ENCODE measurements around the gene CFAP45. TPM values are rescaled to one million over a fixed set of nuclear protein-coding genes. Genes with fewer than 3 reads are reported as not detected.

Gene CFAP45
- total RNA-seq, 2 experiments from 2014 or later: 0.98 to 1.1 TPM

DNA sequence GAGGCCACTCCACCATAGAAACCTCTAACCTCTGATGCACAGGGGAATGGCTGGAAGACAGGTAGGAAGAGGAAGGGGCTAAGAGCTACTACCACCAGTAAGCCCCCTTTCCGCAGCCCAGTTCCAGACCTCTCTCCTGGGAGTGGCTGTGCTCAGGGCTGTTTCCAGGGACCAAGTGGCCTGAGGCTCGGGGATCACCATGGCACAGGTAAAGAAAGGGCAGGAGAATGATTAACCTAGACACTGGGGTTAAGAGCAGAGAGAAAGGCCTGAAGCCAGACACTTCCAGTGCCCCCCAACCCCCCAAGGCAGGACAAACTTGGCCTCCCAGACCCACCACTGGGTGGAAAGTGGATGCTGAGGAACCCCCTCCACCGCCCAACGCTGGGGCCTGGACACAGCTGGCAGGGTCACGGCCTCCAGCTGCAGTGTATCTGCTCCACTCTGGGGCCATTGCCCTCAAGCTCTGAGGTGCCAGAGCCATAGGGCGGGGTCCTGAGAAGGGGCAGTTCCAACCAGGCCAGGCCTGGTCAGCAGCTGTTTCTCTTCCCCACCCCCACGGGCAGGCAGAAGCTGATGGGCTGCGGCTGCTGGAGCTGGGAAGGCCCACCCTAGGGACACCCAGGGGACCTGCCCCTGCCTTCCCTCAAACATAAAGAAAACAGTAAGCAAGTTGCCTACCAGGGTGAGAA, 22.7 kb upstream of the CFAP45 start:
- DNase-seq: no peak
- H3K4me1 Mint-ChIP-seq: peaks cover 54% of the 10 kb centered on the region
- peak overlapping the region; percentile 97 for H3K27ac Mint-ChIP-seq
- intact Hi-C loops (cut with DNase I, micrococcal nuclease): loop anchor here (1.0 to 10.0 kb wide), 8 partner anchors 109 to 1995 kb away; partner anchors contain the start of genes AIM2 (in 1 of the 2), DCAF8 (in 1 of the 2), DUSP23 (in 1 of the 2) and PEA15 (in 1 of the 2)
- ChIA-PET POLR2A (interaction anchor here (0.9 to 2.6 kb wide), 5 partner anchors 9 to 175 kb away, joined by 3 to 10 read pairs (median 8); partner anchors contain the start of genes IGSF8 and IGSF9), CTCF (interaction anchor here (0.7 to 2.3 kb wide), 6 partner anchors 14 to 699 kb away, joined by 3 to 11 read pairs (median 4); partner anchors contain the start of gene DUSP23)
- H3K36me3 Mint-ChIP-seq (ENCODE audit: low read depth): peaks cover 62% of the 10 kb centered on the region
- H3K27me3 Mint-ChIP-seq: no peaks in the 10 kb centered on the region
- no peaks in the 10 kb centered on the region for H3K9me3 Mint-ChIP-seq (ENCODE audit: low read depth)
- ATAC-seq: no peak
- H3K4me3 Mint-ChIP-seq: peak overlapping the region; percentile 95

DNA sequence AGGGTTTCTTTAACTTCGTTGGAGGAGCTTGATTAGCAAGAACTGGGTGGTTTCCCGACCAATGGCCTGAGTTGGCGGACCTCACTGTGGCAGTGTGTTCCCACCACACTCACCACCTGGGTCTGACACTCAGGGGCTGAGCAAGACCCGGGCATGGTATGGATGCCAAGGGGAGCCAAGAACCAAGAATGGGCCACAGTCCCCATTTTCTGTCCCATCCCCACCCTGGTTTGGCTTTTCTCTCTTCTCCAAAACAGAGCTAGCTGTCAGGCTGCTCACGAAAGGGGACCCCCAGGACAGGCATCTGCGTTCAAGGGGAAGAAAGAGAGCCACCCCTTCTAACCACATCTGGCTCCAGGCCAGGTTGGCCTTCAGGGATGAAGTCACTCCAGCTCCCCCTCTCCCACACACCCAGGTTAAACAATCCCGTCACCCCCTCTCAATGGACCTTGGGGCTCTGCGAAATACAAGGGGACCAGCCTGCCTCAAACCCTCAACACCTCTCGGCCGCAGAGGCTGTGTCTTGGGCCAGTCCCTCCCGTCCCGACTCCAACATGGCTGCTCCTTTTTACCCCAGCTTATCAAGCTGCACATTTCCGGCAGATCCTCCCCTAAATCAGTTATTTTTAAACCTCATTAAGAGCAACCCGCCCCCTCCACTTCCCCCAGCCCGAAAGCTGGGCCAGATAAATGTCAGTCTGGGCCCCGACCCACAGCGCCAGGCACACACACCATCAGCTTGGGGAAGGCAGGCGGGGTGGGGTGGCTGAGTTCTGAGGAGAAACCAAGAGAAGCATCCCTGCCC, 21.9 kb upstream of the CFAP45 start:
- no peaks in the 10 kb centered on the region for H3K27me3 Mint-ChIP-seq
- H3K27ac Mint-ChIP-seq: peak overlapping the region; percentile 97
- peaks cover 66% of the 10 kb centered on the region for H3K36me3 Mint-ChIP-seq (ENCODE audit: low read depth)
- CTCF ChIA-PET: interaction anchor here (0.7 to 2.1 kb wide), 5 partner anchors 10 to 833 kb away, joined by 3 to 11 read pairs (median 3); no protein-coding TSS in a partner anchor
- DNase-seq: peak; percentile 39
- intact Hi-C loops (cut with DNase I, micrococcal nuclease): loop anchor here in 1 of 2 experiments (5.0 to 10.0 kb wide), 5 partner anchors 283 to 1995 kb away; partner anchors contain the start of genes AIM2 and PEA15
- ATAC-seq: no peak
- H3K4me3 Mint-ChIP-seq: peak overlapping the region; percentile 95
- POLR2A ChIA-PET: interaction anchor here (0.8 to 2.6 kb wide), 2 partner anchors 8 to 83 kb away, joined by 3 to 9 read pairs; no protein-coding TSS in a partner anchor
- H3K9me3 Mint-ChIP-seq (ENCODE audit: low read depth): no peaks in the 10 kb centered on the region
- peaks cover 58% of the 10 kb centered on the region for H3K4me1 Mint-ChIP-seq

DNA sequence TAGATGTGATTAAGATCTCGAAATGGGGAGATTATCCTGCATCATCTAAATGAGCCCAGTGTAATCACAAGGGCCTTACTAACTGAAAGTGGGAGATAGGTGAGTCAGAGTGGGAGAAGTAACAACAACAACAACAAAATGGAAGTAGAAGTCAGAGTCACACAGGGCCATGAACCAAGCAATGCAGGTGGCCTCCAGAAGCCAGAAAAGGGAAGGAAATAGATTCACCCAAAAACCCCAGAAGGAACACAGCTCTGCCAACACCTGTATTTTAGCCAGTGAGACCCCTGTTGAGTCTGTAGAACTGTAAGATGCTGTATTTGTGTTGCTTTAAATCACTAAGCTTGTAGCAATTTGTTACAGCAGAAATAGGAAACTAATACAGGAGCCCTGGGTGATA, 21.3 kb upstream of the CFAP45 start:
- CTCF ChIA-PET: interaction anchor here (0.7 to 1.1 kb wide), 3 partner anchors 9 to 833 kb away, joined by 3 read pairs; no protein-coding TSS in a partner anchor
- Mint-ChIP-seq H3K27ac (peak overlapping the region; percentile 97), H3K27me3 (no peaks in the 10 kb centered on the region), H3K4me1 (peaks cover 56% of the 10 kb centered on the region), H3K36me3 (ENCODE audit: low read depth) (peaks cover 68% of the 10 kb centered on the region), H3K4me3 (peak overlapping the region; percentile 95), H3K9me3 (ENCODE audit: low read depth) (no peaks in the 10 kb centered on the region)
- POLR2A ChIA-PET: interaction anchor here (0.8 to 2.6 kb wide), 2 partner anchors 7 to 82 kb away, joined by 3 to 9 read pairs; no protein-coding TSS in a partner anchor
- intact Hi-C loops (cut with DNase I, micrococcal nuclease): loop anchor here in 1 of 2 experiments (5.0 to 10.0 kb wide), 5 partner anchors 284 to 1996 kb away; partner anchors contain the start of genes AIM2 and PEA15
- DNase-seq: peak; percentile 38
- ATAC-seq: peak; percentile 10

DNA sequence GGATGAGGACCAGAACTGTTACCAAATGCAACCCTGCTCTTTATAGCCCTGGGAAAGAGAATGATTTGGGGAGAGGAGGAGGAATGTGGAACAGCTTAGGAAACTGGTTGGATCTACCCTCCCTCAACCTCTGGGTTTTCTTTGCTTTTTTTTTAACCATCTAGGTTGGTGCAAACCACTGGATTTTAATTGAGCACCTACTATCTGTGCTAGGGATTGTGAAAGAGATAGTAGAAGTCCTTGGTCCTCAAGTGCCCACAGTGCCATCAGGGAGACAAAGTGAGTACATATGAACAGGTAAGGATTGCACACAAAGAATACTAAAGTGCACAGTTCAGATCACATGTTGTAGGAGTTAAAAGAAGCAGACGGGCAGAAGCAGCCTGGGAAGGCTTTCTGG, 20.7 kb upstream of the CFAP45 start:
- ChIA-PET CTCF (no interaction called here), POLR2A (no interaction called here)
- Mint-ChIP-seq H3K4me3 (no peak overlapping the region), H3K36me3 (ENCODE audit: low read depth) (peaks cover 68% of the 10 kb centered on the region), H3K9me3 (ENCODE audit: low read depth) (no peaks in the 10 kb centered on the region), H3K27me3 (no peaks in the 10 kb centered on the region), H3K4me1 (peaks cover 52% of the 10 kb centered on the region), H3K27ac (peak overlapping the region; percentile 97)
- DNase-seq (no peak), ATAC-seq (no peak)
- intact Hi-C loops (cut with DNase I, micrococcal nuclease): loop anchor here in 1 of 2 experiments (5.0 to 10.0 kb wide), 5 partner anchors 284 to 1997 kb away; partner anchors contain the start of genes AIM2 and PEA15

DNA sequence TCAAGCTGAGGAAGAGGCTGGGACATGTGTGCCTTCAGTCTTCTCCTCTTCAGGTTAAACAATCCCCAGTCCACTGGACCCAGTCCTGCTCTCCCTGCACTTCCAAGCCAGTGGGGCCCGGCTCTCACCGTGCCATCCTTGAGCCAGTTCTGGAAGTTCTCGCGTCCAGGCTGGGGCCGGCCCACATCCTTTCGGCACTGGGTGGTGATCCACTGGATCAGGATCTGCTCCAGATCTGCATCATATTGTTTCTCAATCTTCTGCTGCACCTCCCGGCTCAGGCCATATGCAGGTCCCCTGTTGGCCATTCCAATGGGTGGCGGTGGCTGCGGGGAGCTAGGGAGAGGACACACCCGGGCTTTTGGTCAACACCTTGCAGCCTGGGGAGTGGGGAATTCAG, 20.2 kb upstream of the CFAP45 start:
- CTCF ChIA-PET: no interaction called here
- POLR2A ChIA-PET: no interaction called here
- intact Hi-C loops (cut with DNase I, micrococcal nuclease): loop anchor here in 1 of 2 experiments (5.0 to 10.0 kb wide), 5 partner anchors 285 to 1997 kb away; partner anchors contain the start of genes AIM2 and PEA15
- H3K4me3 Mint-ChIP-seq: no peak overlapping the region
- no peaks in the 10 kb centered on the region for H3K9me3 Mint-ChIP-seq (ENCODE audit: low read depth)
- no peaks in the 10 kb centered on the region for H3K27me3 Mint-ChIP-seq
- peaks cover 68% of the 10 kb centered on the region for H3K36me3 Mint-ChIP-seq (ENCODE audit: low read depth)
- no peak for ATAC-seq
- DNase-seq: no peak
- peaks cover 52% of the 10 kb centered on the region for H3K4me1 Mint-ChIP-seq
- peak overlapping the region; percentile 97 for H3K27ac Mint-ChIP-seq

DNA sequence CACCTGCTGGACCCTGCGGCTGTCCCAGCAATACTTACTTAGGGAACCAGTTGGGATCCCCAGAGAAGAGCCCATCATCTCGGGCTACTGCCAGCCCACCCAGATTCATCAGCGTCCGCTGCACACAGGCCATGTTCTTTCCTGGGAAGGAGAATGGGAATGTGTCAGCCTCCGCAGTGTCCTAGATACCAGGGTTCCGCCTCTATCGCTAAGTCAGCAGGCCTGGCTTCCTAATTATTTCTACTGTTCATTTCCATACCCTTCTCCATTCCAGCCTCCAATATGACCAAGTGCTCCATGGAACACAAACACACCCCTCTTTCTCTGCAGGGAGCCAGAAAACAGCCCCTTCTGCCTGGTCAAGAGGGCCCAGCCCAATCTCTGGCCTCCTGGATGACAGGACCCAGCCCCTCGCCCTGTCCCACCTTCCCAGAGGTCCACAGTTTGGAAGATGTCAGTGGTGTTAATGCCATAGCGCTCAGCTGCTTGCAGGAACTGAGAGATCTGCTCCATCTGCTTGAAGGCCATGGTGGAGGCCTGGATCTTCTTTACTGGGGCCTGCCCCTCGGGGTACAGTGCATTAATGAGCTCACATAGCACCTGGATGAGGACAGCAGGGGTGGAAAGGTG, 19.4 kb upstream of the CFAP45 start:
- ATAC-seq (no peak), DNase-seq (no peak)
- CTCF ChIA-PET: no interaction called here
- no peaks in the 10 kb centered on the region for H3K27me3 Mint-ChIP-seq
- H3K4me3 Mint-ChIP-seq: no peak overlapping the region
- POLR2A ChIA-PET: no interaction called here
- peaks cover 71% of the 10 kb centered on the region for H3K36me3 Mint-ChIP-seq (ENCODE audit: low read depth)
- H3K9me3 Mint-ChIP-seq (ENCODE audit: low read depth): no peaks in the 10 kb centered on the region
- intact Hi-C loops (cut with DNase I, micrococcal nuclease): no loop called here
- H3K27ac Mint-ChIP-seq: peak overlapping the region; percentile 38
- H3K4me1 Mint-ChIP-seq: peaks cover 55% of the 10 kb centered on the region

DNA sequence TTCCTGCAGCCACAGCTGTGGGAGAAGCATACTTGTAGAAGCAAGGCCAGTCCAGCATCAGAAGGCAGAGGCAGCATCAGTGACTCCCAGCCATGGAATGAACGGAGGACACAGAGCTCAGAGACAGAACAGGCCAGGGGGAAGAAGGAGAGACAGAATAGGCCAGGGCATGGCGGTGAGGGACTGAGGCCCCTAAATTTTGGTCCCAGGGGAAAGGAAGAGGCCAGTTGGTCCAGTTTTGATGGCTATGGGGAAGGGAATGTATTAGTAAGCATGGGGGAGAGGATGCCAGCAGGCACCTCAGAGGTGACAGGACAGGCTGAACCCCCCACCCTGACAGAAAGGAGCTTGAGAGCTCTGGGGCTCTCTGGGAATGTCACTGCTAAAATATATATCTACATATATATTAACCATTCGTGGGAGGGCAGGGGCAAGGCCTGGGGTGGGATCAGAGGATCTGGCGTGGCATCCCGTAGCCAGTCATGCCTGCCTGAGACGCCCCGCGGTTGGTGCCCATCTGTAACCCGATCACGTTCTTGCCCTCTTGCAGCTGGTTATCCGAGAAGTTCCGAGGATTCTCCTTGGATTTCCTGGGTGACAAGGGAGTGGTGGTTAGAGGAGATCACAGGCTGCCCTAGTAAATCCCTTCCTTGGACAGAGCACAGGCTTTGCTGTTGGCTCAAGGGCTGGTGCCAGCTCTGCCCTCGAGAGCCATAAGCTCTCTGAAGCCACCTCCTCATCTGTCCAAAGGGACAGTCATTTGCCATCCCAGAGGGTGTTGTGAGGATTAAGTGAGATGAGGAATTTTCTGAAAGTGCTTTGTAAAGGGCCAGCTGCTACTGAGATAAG, 18.6 kb upstream of the CFAP45 start:
- no peak for DNase-seq
- no peaks in the 10 kb centered on the region for H3K9me3 Mint-ChIP-seq (ENCODE audit: low read depth)
- H3K27ac Mint-ChIP-seq: peak overlapping the region; percentile 62
- POLR2A ChIA-PET: no interaction called here
- H3K36me3 Mint-ChIP-seq (ENCODE audit: low read depth): peaks cover 63% of the 10 kb centered on the region
- H3K27me3 Mint-ChIP-seq: no peaks in the 10 kb centered on the region
- CTCF ChIA-PET: interaction anchor here (0.8 kb wide), 1 partner anchor 143 kb away, joined by 4 read pairs; no protein-coding TSS in a partner anchor
- ATAC-seq: no peak
- no peak overlapping the region for H3K4me3 Mint-ChIP-seq
- H3K4me1 Mint-ChIP-seq: peaks cover 62% of the 10 kb centered on the region
- intact Hi-C loops (cut with DNase I, micrococcal nuclease): no loop called here

DNA sequence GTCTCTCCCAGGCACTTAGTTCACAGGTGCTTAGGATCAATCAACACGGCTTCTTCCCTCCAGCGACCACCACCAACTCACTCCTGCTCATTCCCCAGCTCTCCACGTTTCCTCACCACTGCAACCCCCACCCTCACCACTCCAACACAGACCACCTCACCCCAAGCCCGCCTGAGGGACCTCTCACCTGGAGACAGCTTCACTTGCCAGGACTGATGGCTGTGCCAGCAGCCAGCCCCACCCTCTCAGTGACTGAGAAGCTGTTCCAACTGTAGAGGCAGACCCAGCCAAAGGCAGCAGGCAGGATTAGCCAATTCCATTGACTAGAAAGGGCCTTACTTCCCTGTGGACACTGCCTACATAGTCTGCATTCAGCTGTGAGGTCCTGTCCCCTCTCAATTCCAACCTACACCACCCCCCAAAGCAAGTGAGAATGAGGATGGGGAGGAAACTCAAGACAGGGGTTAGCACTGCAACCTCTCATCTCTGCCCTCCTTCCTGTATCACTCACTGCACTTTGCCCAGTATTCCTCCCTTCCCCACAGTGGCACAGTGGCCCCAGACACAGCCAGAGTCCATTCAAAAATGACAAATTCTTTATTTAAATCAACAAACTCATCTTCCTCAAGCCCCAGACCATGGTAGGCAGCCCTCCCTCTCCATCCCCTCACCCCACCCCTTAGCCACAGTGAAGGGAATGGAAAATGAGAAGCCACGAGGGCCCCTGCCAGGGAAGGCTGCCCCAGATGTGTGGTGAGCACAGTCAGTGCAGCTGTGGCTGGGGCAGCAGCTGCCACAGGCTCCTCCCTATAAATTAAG, 17.8 kb upstream of the CFAP45 start:
- Mint-ChIP-seq H3K27ac (peak overlapping the region; percentile 62), H3K4me3 (no peak overlapping the region), H3K27me3 (no peaks in the 10 kb centered on the region), H3K4me1 (peaks cover 57% of the 10 kb centered on the region), H3K9me3 (ENCODE audit: low read depth) (no peaks in the 10 kb centered on the region), H3K36me3 (ENCODE audit: low read depth) (peaks cover 57% of the 10 kb centered on the region)
- ChIA-PET CTCF (no interaction called here), POLR2A (no interaction called here)
- no peak for ATAC-seq
- intact Hi-C loops (cut with DNase I, micrococcal nuclease): no loop called here
- DNase-seq: no peak

DNA sequence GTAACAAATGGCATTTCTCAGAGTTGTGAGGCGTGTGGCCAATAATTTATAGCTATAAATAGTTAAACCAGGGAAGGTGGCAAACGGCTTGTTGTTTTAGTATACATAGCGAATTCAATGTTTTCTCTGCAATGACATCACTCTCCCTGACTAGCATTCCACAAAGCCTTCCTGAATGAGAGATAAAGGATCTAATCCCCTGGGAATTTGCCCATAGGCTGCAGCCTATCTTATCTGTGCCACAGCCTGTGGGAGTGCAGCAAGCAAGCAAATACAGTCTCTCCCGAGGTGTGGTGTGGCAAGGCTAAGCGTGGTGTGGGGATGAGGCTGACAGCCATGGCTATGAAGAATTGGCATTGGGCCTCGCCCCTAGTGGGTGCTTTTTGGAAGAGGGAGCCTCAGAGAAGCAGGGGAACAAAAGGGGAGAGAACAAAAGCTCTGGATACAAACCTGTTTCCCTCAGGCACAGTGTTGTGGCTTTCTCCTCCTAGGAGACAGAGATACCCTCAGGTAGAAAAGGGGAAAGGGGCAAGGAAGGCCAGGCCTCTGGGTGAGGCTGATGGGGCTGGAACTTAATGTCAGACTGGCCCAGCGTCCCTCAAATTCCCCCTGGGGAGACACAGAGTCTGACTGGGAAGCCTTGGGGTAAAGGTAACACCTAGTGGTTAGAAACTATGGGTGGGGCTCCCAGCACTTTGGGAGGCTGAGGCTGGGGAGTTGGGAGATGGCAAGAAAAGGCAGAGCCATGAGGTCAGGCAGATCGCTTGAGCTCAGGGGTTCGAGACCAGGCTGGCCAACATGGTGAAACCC, 16.5 kb upstream of the CFAP45 start:
- Mint-ChIP-seq H3K27me3 (no peaks in the 10 kb centered on the region), H3K4me1 (peaks cover 55% of the 10 kb centered on the region), H3K9me3 (ENCODE audit: low read depth) (no peaks in the 10 kb centered on the region), H3K27ac (peak overlapping the region; percentile 62), H3K4me3 (no peak overlapping the region), H3K36me3 (ENCODE audit: low read depth) (peaks cover 47% of the 10 kb centered on the region)
- ChIA-PET POLR2A (no interaction called here), CTCF (interaction anchor here (0.6 to 1.2 kb wide), 2 partner anchors 19 to 64 kb away, joined by 3 read pairs; no protein-coding TSS in a partner anchor)
- no peak for DNase-seq
- intact Hi-C loops (cut with DNase I, micrococcal nuclease): no loop called here
- ATAC-seq: no peak

Data from activated CD4-positive, alpha-beta T cell treated with anti-CD3 and anti-CD28 coated beads for 36 hours (primary cell).